Ishikawa (cell line): ENCODE results near the gene TRAK1.

Source experiments
- CEBPB ChIP-seq: IDR thresholded peaks from 2 replicates; pipeline ENCODE4 v1.6.1; 2012
- CREB1 ChIP-seq: IDR thresholded peaks from 2 replicates; pipeline ENCODE4 v1.6.1; 2012; ENCODE audit warnings: low read depth
- EGR1 ChIP-seq: IDR thresholded peaks from 2 replicates; pipeline ENCODE4 v1.6.1; 2012
- EP300 ChIP-seq: IDR thresholded peaks from 2 replicates; pipeline ENCODE4 v1.6.1; 2012; ENCODE audit warnings: borderline replicate concordance
- FOXM1 ChIP-seq: IDR thresholded peaks from 2 replicates; pipeline ENCODE4 v1.6.1; 2012; ENCODE audit warnings: low read depth, borderline replicate concordance
- MAX ChIP-seq: IDR thresholded peaks from 2 replicates; pipeline ENCODE4 v1.6.1; 2012
- NFIC ChIP-seq: IDR thresholded peaks from 2 replicates; pipeline ENCODE4 v1.6.1; 2012
- RAD21 ChIP-seq: IDR thresholded peaks from 2 replicates; pipeline ENCODE4 v1.6.1; 2012; ENCODE audit warnings: low read depth
- REST ChIP-seq: IDR thresholded peaks from 2 replicates; pipeline ENCODE4 v1.6.1; 2012; ENCODE audit warnings: low read depth, mild to moderate bottlenecking
- TAF1 ChIP-seq: IDR thresholded peaks from 2 replicates; pipeline ENCODE4 v1.6.1; 2012; ENCODE audit warnings: low read depth, mild to moderate bottlenecking
- TCF12 ChIP-seq: IDR thresholded peaks from 2 replicates; pipeline ENCODE4 v1.6.1; 2012; ENCODE audit warnings: low read depth
- TEAD4 ChIP-seq: IDR thresholded peaks from 2 replicates; pipeline ENCODE4 v1.6.1; 2012
- USF1 ChIP-seq: IDR thresholded peaks from 2 replicates; pipeline ENCODE4 v1.6.1; 2012
- YY1 ChIP-seq: IDR thresholded peaks from 2 replicates; pipeline ENCODE4 v1.6.1; 2012; ENCODE audit warnings: low read depth
- ZBTB7A ChIP-seq: IDR thresholded peaks from 2 replicates; pipeline ENCODE4 v1.6.1; 2012; ENCODE audit warnings: low read depth

Gene TRAK1

GRCh38 chr3:42173307-42173706 is 82.2 kb downstream of the TRAK1 start:
- TF ChIP-seq EGR1 = no peak
- TF ChIP-seq TEAD4 = no peak
- TF ChIP-seq USF1 = no peak
- TF ChIP-seq TCF12 = no peak

- no peak for TF ChIP-seq REST
- TF ChIP-seq TCF12 = no peak
- no peak for TF ChIP-seq FOXM1
- TF ChIP-seq CEBPB = no peak
- no peak for TF ChIP-seq TEAD4
- no peak for TF ChIP-seq MAX
- no peak for TF ChIP-seq TAF1
- TF ChIP-seq EP300 = no peak
- no peak for TF ChIP-seq USF1
- no peak for TF ChIP-seq CREB1
- no peak for TF ChIP-seq YY1
- no peak for TF ChIP-seq EGR1
- TF ChIP-seq NFIC = no peak
- TF ChIP-seq RAD21 = no peak
These were observed 83.7 kb downstream of the TRAK1 start for GRCh38 chr3:42174679-42175385.

DNA sequence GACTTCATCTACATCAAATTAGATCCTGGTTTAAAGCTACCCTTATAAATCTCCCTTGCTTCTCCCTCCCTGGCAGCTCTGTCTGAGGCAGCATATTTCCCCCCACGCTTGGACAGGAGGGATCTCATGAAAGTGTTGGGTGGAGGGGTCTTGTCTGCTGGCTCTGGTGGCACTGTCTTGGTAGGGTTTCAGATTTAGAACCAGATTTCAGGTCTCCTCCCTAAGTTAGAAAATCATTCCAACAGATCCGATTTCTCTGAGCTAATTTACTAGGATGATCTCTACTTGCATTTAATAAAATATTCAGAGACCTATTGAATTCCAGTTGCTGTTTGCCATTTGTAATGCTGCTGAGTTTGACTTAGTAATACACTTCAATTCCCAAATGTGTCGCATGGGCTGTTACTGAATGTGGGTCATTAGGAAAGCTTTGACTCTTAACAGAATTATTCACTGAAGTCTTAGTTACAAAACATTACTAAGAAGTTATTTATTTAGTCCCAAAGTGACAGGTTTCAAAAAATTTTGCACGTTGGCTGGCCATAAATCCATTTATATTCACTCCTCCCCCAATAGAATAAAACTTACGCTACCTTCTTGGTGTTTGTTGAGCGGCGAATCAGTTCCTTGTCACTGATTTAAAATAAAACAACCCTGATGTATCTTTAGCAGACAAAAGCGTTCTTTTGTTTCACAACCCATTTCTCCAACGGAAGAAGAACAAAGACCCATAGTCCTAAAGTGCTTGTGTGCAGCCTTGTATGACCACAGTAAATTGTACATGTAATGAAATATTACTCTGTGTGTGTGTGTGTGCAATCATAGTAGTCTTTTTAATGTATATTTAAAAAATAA is 84.5 kb downstream of the TRAK1 start:
- peak; percentile 38; the same call in 1 of the 2 replicates for TF ChIP-seq EP300
- TF ChIP-seq CEBPB = 0 out of 2 replicates have a peak, but pooled peaks have one; percentile 4
- no peak for TF ChIP-seq USF1
- peak; percentile 89; the same call in 1 of the 2 replicates for TF ChIP-seq FOXM1

DNA sequence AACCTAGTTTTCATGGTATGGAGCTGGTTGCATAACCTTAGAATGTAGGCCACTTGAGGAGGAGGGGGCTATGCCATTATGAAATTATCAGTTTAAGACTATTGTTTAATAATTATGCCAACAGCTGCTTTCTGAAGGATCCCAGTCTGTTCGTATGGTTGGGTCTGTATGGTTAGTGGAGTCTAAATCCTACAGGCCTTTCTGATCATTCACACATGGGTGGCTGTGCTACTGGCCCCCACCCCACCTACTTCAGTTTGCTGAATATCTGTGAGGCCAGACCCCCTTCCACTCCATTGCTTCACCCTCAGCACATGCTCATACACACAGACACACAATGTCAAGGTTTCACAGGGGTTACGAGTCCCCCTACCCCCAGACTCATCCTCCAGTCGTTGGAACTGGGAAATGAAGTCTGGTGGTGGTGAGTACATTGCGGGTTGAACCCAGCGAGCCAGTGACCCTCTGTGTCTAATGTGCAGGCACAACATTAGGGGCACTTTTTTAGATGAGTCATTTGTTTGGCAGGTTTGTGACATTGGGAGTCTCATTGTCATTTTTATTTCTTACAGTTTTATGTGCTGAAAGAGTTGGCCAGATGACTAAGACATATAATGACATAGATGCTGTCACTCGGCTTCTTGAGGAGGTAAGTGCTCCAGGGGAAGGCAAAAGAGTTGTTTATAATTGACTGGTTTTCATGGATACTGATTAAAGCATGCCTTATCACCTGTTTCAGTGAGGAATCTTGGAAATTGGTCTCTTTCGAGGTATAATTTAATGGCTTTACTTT is 85.3 kb downstream of the TRAK1 start:
- TF ChIP-seq EP300 (no peak), TEAD4 (no peak), REST (no peak), TAF1 (no peak), MAX (no peak), CEBPB (no peak), TCF12 (no peak), FOXM1 (no peak), YY1 (no peak), CREB1 (no peak), EGR1 (no peak), NFIC (no peak), ZBTB7A (no peak), RAD21 (no peak), USF1 (no peak)
